ENCODE data around the gene GALNT17.

Gene GALNT17

DNA sequence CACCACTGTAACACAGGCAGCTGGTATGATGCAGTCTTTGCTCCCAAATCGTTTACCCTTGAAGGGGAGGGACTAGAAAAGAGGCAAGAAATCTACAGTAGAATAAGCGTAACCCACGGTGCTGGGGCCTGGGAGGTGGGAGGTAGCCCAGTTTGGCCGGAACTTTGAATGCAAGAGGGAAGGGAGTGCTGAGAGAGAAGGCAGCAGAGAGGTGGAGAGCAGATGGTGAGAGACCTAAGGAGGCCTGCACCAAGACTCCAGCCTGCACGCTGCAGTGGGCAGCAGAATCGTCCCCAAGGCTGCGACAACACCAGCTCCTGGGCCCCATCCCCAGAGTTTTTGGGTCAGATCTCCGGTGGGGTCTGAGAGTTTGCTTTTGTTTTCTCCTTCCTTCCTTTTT, 547.5 kb downstream of the GALNT17 start:
- TF ChIP-seq TAF1 (IDR thresholded peaks at IDR 0.05; ENCODE audit: borderline replicate concordance, insufficient read depth, low read length) (no peak), POLR2AphosphoS5 (IDR thresholded peaks at IDR 0.05; ENCODE audit: low read depth, low read length) (no peak), SIN3A (IDR thresholded peaks at IDR 0.05; ENCODE audit: borderline replicate concordance, insufficient read depth, low read length) (no peak), FOXP2 (optimal IDR thresholded peaks at IDR 0.05; ENCODE audit: borderline replicate concordance, extremely low read depth, extremely low read length, insufficient read depth) (no peak)
- TF ChIP-seq, protein P1, sequence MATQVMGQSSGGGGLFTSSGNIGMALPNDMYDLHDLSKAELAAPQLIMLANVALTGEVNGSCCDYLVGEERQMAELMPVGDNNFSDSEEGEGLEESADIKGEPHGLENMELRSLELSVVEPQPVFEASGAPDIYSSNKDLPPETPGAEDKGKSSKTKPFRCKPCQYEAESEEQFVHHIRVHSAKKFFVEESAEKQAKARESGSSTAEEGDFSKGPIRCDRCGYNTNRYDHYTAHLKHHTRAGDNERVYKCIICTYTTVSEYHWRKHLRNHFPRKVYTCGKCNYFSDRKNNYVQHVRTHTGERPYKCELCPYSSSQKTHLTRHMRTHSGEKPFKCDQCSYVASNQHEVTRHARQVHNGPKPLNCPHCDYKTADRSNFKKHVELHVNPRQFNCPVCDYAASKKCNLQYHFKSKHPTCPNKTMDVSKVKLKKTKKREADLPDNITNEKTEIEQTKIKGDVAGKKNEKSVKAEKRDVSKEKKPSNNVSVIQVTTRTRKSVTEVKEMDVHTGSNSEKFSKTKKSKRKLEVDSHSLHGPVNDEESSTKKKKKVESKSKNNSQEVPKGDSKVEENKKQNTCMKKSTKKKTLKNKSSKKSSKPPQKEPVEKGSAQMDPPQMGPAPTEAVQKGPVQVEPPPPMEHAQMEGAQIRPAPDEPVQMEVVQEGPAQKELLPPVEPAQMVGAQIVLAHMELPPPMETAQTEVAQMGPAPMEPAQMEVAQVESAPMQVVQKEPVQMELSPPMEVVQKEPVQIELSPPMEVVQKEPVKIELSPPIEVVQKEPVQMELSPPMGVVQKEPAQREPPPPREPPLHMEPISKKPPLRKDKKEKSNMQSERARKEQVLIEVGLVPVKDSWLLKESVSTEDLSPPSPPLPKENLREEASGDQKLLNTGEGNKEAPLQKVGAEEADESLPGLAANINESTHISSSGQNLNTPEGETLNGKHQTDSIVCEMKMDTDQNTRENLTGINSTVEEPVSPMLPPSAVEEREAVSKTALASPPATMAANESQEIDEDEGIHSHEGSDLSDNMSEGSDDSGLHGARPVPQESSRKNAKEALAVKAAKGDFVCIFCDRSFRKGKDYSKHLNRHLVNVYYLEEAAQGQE (IDR thresholded peaks at IDR 0.05; ENCODE audit: insufficient read depth in 1 of 2, low read depth in 2 of 2, low read length in 2 of 2), result no peak

DNA sequence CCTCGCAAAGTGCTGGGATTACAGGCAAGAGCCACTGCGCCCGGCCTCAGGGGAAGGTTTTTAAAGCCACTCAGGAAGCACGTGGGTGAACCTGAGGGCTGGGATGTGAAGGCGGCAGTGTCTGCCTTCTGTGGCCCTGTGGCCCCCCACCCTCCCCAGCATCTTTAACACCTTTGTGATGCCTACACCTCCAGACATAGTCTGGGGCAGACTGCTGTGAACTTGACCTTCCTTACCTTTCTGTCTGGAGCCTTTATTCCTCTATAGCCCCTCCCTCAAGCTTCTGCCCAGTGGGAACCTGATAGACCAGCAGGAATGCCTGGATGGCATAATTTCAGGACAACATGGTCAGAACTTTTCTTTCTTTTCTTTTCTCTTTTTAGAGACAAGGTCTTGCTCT, 550.2 kb downstream of the GALNT17 start:
- no peak for TF ChIP-seq TAF1 (IDR thresholded peaks at IDR 0.05; ENCODE audit: borderline replicate concordance, insufficient read depth, low read length)
- TF ChIP-seq POLR2AphosphoS5 (IDR thresholded peaks at IDR 0.05; ENCODE audit: low read depth, low read length), result no peak
- TF ChIP-seq, protein P1 (IDR thresholded peaks at IDR 0.05; ENCODE audit: insufficient read depth in 1 of 2, low read depth in 2 of 2, low read length in 2 of 2), result no peak
- no peak for TF ChIP-seq FOXP2 (optimal IDR thresholded peaks at IDR 0.05; ENCODE audit: borderline replicate concordance, extremely low read depth, extremely low read length, insufficient read depth)
- TF ChIP-seq SIN3A (IDR thresholded peaks at IDR 0.05; ENCODE audit: borderline replicate concordance, insufficient read depth, low read length), result no peak

DNA sequence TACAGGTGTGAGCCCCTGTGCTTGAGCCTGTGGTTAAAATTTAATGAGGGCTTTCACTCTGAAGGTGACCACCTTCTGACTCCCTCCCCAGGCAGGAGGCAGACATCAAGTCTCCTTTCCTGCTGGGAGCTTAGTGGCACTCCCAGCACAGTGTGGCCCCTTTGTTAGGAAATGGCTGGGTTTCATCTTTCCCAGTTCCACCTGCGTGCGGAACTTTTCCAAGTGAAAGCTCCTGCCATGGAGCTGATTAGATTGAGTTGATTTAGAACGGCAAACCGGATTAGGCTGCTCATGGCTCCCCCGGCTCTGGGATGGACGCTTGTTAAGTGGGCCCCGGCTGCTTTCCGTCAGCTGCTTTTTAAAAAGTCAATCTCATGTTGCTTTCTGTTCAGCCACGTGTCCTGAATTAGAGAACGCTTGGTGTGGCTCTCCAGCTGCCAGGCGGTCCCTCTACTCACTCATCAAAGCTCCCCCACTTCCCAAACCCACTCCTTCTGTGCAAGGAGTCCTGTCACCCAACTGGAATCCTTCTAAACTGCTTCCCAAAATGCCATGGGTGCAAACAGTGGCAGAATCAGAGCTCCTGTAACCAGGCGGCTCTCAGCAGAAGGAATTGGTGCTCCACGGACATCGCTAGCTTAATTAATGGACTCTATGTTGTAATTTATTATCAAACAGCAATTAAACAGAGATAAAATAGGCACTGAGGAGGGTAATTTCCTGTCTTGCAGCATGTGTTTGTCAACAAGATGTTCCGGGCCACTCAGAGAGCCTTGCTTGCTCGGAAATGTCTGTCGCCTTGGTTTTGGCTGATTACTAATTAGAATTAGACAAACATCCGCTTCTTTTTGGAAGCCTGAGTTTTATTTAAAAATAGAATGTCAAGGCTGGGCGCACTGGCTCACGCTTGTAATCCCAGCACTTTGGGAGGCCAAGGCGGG, 551.2 kb downstream of the GALNT17 start:
- TF ChIP-seq SIN3A (IDR thresholded peaks at IDR 0.05; ENCODE audit: borderline replicate concordance, insufficient read depth, low read length) (no peak), POLR2AphosphoS5 (IDR thresholded peaks at IDR 0.05; ENCODE audit: low read depth, low read length) (no peak), FOXP2 (optimal IDR thresholded peaks at IDR 0.05; ENCODE audit: borderline replicate concordance, extremely low read depth, extremely low read length, insufficient read depth) (no peak), TAF1 (IDR thresholded peaks at IDR 0.05; ENCODE audit: borderline replicate concordance, insufficient read depth, low read length) (no peak)
- TF ChIP-seq, protein P1 (IDR thresholded peaks at IDR 0.05; ENCODE audit: insufficient read depth in 1 of 2, low read depth in 2 of 2, low read length in 2 of 2), result no peak

DNA sequence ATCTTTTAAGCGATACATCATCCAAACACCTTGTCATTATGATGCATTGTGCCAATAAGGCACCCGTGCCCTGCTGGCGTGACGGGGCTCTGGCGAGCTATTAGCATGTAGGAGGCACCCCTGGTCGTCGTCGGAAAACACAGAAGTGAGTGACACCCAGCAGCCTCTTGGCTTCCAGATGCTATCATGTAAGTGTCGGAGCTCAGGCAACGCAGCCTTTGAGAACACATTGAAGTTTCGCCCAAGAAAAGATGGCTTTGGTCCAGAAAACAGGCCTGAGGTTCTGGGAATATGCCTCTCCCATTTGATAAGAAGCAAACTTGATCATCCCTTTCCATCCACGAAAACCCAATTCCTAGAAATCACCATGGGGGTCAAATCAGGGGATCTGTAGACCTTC, 555.3 kb downstream of the GALNT17 start:
- TF ChIP-seq TAF1 (IDR thresholded peaks at IDR 0.05; ENCODE audit: borderline replicate concordance, insufficient read depth, low read length) (no peak), FOXP2 (optimal IDR thresholded peaks at IDR 0.05; ENCODE audit: borderline replicate concordance, extremely low read depth, extremely low read length, insufficient read depth) (no peak), POLR2AphosphoS5 (IDR thresholded peaks at IDR 0.05; ENCODE audit: low read depth, low read length) (no peak), SIN3A (IDR thresholded peaks at IDR 0.05; ENCODE audit: borderline replicate concordance, insufficient read depth, low read length) (no peak)
- TF ChIP-seq, protein P1 (IDR thresholded peaks at IDR 0.05; ENCODE audit: insufficient read depth in 1 of 2, low read depth in 2 of 2, low read length in 2 of 2), result no peak
